A673 (cell line): ENCODE data around the gene PDE6B.

Experiments used
- EZH2 ChIP-seq: fragments of 200-600 bp; sonication (generic); IDR thresholded peaks from 2 replicates; pipeline ENCODE4 v1.6.1; 2017; ENCODE audit warnings: borderline replicate concordance, low read depth, mild to moderate bottlenecking, mixed read lengths, antibody characterized with exemption, low read length; ENCODE audit not compliant: poor library complexity, severe bottlenecking
- TF ChIP-seq, protein P1 (sequence below): fragments of 300-800, 200-600 bp; sonication (generic); conservative IDR thresholded peaks from 2 replicates; pipeline ENCODE4 v1.5.1; 2017; ENCODE audit warnings: low read depth, mild to moderate bottlenecking, antibody characterized with exemption, low read length, moderate library complexity, mixed read lengths

DNA sequence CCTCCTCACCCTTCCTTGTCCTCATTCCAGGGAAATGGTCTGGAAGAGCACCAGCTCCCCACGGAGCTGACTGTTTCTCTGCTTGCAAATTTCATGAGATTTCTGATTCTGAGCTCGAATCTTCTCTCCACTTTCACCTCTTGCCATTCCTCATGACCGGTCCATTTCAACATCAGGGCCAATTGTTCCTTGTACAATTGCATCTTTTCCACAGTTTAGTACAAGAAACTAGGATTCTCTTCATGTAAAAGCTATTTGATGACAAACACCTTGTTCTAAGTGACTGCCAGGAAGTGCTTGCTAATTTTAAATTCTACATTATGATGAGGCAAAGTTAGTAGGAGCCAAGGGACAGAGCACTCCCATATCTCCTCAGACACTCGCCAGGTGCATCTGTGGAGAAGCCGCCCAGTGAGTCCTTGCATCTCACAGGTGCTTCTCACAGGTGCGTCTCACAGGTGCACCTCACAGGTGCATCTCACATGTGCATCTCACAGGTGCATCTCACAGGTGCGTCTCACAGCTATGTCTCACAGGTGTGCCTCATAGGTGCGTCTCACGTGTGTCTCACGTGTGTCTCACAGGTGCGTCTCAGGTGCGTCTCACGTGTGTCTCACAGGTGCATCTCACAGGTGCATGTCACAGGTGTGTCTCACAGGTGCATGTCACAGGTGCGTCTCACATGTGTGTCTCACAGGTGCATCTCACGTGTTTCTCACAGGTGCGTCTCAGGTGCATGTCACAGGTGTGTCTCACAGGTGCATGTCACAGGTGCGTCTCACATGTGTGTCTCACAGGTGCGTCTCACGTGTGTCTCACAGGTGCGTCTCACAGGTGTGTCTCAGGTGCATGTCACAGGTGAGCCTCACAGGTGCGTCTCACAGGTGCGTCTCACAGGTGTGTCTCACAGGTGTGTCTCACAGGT lies 3.0 kb upstream of the PDE6B start:
- TF ChIP-seq, protein P1, sequence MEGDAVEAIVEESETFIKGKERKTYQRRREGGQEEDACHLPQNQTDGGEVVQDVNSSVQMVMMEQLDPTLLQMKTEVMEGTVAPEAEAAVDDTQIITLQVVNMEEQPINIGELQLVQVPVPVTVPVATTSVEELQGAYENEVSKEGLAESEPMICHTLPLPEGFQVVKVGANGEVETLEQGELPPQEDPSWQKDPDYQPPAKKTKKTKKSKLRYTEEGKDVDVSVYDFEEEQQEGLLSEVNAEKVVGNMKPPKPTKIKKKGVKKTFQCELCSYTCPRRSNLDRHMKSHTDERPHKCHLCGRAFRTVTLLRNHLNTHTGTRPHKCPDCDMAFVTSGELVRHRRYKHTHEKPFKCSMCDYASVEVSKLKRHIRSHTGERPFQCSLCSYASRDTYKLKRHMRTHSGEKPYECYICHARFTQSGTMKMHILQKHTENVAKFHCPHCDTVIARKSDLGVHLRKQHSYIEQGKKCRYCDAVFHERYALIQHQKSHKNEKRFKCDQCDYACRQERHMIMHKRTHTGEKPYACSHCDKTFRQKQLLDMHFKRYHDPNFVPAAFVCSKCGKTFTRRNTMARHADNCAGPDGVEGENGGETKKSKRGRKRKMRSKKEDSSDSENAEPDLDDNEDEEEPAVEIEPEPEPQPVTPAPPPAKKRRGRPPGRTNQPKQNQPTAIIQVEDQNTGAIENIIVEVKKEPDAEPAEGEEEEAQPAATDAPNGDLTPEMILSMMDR = no peak
- no peak for TF ChIP-seq EZH2
